HG03103 (cell line): ENCODE measurements around the gene NFIC.
"Not testable (repeated sequence)": the region's sequence is repeated elsewhere in the genome, so short reads cannot be mapped to it uniquely, and the experiment has no call there.

Experiments
- ATAC-seq: cut with Tn5 transposase; IDR thresholded peaks from one replicate; pipeline ENCODE4 v1.9.1; 2021; ENCODE audit warnings: low read depth; ENCODE audit not compliant: unreplicated experiment

Gene NFIC

GRCh38 chr19:3365836-3366752 is at the start of gene NFIC:
NFIC (plus strand) TSS chr19:3366583; CDS start chr19:3366637, 54 bp downstream.
- no peak for ATAC-seq

- no peak for ATAC-seq
Observed at GRCh38 chr19:3316659-3317207, 49.6 kb upstream of the NFIC start.

DNA sequence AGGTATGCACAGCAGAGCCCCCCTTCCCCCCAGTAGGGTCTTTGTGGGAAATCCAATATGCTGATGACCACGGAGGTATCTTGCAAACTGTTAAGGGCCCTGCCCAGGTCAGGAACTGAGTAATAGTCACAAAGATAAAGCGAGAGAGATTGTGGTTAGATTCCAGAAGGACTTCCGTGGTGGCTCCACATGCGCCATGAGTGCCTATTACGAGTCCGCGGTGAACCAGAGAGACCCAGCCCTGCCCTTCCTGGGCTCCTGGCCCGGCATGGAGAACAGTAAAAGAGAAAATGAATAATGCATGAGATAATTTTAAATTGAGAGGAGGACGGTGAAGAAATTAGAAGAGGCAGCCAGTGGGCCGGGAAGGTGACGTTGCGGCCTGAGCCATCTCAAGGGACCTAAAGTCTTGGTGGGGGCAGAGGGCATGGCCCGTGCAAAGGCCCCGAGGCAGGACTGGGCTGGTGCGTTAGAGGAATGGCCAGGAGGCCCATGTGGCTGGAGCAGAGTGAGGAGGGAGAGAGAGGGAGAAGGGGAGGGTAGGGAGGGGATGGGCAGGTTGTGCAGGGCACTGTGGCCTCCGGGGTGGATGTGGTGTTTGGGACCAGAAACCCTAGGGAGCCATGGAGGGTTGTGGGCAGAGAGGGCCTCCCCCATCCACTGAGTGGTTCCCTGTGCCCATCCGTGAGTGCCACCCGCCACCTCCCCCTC is 46.6 kb upstream of the NFIC start:
- ATAC-seq = no peak

GRCh38 chr19:3320354-3320670 is 46.1 kb upstream of the NFIC start:
- no peak for ATAC-seq

DNA sequence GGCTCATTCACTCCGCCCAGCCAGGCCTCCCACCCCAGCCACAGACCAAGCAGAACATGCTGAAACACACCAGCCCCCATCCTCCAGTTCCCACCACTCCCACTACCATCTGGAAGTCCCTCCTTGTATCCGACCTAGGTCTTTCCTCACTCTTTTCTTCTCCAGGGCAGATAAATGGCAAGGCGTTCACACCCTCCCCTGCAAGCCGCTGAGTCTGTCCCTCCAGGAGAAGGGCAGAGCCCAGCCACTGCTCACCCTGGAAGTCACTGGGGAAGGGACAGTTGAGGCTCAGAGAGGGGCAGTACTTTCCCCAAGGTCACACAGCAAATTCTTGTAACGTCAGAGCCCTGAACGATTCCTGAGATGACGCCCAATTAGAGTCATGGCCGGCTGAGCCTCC is 45.5 kb upstream of the NFIC start:
- no peak for ATAC-seq

GRCh38 chr19:3321696-3322095 is 44.7 kb upstream of the NFIC start:
- ATAC-seq = no peak

- ATAC-seq = no peak
Observed at GRCh38 chr19:3322199-3322978, 44.0 kb upstream of the NFIC start.

GRCh38 chr19:3323026-3323425 is 43.4 kb upstream of the NFIC start:
- ATAC-seq = no peak

GRCh38 chr19:3323658-3324057 is 42.7 kb upstream of the NFIC start:
- ATAC-seq = no peak

GRCh38 chr19:3324405-3324856 is 42.0 kb upstream of the NFIC start:
- ATAC-seq = no peak

- no peak for ATAC-seq
Observed at GRCh38 chr19:3325451-3325850, 40.9 kb upstream of the NFIC start.

- no peak for ATAC-seq
Observed at GRCh38 chr19:3328743-3329142, 37.6 kb upstream of the NFIC start.

DNA sequence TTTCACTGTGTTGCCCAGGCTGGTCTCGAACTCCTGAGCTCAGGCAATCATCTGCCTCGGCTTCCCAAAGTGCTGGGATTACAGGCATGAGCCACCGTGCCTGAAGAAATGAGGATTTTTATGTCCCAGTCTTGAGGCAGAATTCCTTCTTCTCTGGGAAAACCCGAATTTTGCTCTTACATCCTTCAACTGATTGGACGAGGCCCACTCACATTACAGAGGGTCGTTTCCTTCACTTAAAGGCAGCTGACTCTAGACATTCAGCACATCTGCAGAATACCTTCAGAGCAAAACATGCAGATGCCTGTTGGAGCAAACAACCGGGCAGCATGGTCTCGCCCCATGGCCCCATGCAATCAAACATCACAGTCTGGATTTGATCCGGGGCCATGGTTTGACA is 36.3 kb upstream of the NFIC start:
- ATAC-seq = no peak

DNA sequence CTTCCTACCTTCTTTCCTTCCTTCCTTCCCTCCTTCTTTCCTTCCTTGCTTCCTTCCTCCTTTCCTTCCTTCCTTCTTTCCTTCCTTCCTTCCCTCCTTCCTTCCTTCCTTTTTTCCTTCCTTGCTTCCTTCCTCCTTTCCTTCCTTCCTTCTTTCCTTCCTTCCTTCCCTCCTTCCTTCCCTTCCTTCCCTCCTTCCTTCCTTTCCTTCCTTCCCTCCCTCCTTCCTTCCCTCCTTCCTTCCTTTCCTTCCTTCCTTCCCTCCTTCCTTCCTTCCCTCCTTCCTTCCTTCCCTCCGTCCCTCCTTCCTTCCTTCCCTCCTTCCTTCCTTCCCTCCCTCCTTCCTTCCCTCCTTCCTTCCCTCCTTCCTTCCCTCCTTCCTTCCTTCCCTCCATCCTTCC is 34.2 kb upstream of the NFIC start:
- not testable (repeated sequence) for ATAC-seq

GRCh38 chr19:3333020-3333583 is 33.3 kb upstream of the NFIC start:
- no peak for ATAC-seq

GRCh38 chr19:3333662-3334061 is 32.7 kb upstream of the NFIC start:
- ATAC-seq = no peak

DNA sequence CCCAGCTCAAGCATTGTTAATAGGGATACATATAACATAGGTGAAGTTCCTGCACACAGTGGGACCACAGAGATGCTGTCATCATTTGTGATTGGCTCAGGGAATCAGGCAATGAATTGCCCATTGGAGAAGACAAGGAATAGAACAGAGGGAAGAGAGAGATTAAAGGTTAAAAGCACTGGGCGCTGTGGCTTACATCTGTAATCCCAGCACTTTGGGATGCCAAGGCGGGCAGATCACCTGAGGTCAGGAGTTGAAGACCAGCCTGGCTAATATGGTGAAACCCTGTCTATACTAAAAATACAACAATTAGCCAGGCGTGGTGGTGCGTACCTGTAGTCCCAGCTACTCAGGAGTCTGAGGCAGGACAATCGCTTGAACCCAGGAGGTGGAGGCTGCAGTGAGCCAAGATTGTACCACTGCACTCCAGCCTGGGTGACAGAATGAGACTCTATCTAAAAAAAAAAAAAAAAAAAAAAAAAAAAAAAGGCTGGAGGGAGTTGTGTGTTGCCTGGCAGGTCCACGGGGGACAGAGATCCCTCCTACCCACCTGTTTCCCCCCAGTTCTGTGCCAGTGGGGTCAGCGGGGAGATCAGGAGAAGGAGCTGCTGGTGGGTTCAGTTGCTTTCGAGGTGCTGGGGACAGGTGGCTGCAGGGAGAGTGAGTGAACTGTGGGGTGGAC is 31.5 kb upstream of the NFIC start:
- not testable (repeated sequence) for ATAC-seq

GRCh38 chr19:3335431-3336350 is 30.7 kb upstream of the NFIC start:
- ATAC-seq = no peak

GRCh38 chr19:3336351-3336679 is 30.1 kb upstream of the NFIC start:
- no peak for ATAC-seq
